GM19438 (cell line): ENCODE data around the gene BDKRB1.

Experiments used
- ATAC-seq: cut with Tn5 transposase; IDR thresholded peaks from one replicate; pipeline ENCODE4 v1.9.1; 2021; ENCODE audit warnings: low read depth; ENCODE audit not compliant: unreplicated experiment

Gene BDKRB1

GRCh38 chr14:96255501-96256366 lies at the start of gene BDKRB1:
Gene BDKRB1 (plus strand): TSS chr14:96256210. CDS start chr14:96263683, 7,473 bp downstream.
- ATAC-seq: no peak

- ATAC-seq: no peak
Observed at GRCh38 chr14:96206461-96206860, 49.5 kb upstream of the BDKRB1 start.

GRCh38 chr14:96207686-96208085 lies 48.3 kb upstream of the BDKRB1 start:
- no peak for ATAC-seq

- ATAC-seq: no peak
Observed at GRCh38 chr14:96208739-96209138, 47.3 kb upstream of the BDKRB1 start.

GRCh38 chr14:96212140-96212539 lies 43.9 kb upstream of the BDKRB1 start:
- ATAC-seq: no peak

DNA sequence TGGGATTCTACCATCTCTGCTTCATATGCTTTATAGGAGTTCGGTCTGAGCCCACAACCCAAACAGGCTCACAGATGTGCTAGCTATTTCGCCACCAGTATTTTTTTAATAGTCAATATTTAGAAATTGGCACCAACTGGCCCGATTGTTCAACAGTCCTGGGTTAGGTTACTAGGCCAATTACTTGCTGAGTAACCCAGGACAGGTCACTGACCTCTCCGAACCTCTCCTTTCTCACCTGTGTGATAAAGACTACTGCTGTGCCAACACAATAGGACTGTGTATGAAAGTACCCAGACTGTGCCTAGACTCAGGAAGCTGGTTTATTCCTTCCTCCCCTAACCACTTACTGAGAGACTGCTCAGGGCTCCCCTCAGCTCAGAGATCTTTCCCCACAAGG lies 43.1 kb upstream of the BDKRB1 start:
- ATAC-seq: no peak

DNA sequence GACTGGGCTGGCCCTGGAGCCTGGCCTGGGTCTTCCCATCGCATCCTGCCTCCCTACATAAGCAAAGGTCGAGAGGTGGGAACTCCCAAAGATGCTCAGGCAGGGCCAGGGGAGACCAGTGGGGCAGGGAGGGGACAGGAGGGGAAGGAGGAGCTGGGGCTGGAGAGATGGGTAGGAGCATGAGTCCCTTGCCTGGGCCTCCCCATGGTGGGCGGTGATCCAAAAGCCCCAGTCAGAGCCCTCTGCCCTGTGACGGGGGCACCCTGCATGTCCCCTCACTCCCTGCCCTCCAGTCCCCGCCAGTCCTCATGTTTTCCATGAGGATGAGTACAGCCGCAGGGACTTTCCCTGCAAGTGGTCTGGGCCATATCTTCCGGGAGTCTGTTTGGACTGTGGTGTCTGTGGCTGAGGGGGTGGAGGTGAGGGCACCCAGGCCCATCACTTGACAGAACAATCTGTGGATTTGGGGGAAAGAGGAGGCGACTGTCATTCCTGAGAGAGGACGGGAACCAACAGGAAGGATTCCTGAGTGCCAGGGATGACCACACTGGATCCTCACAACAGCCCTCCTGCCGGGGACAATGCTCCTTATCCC lies 42.0 kb upstream of the BDKRB1 start:
- ATAC-seq: no peak

DNA sequence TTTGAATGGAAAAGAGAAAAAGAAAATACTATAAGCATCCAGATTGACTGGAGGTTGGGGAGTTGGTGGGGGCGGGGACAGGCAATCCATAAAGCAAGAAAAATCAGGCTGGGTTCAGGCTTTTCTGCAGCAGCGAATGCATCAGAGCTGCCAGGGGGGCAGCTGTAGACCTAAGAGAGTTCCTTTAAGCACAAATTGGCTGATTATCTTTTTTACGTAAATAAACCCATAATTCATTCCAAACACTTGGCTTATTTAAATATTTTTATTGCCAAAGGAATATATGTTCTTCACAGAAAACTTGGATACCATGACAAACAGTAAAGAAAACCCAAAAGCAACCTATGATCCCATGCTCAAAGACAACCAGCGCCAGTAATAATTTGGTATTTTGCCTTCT lies 41.2 kb upstream of the BDKRB1 start:
- no peak for ATAC-seq

- ATAC-seq: no peak
Observed at GRCh38 chr14:96215452-96216244, 40.4 kb upstream of the BDKRB1 start.

DNA sequence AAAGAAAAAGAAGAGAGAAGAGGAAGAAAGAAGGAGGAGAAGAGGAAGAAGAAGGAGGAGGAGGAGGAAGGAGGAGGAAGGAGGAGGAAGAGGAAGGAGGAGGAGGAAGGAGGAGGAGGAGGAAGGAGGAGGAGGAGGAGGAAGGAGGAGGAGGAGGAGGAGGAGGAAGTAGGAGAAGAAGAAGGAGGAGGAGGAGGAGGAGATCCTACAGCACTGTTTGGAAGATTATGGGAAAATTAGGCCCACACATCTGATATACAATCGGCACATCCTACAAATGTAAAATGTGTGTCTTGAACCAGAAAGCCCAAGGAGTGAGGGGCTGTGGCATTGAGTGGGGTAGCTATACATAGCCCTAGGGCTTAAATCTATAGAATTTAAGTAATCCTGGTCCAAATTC lies 39.4 kb upstream of the BDKRB1 start:
- ATAC-seq: no peak

- no peak for ATAC-seq
Observed at GRCh38 chr14:96217376-96217913, 38.6 kb upstream of the BDKRB1 start.

GRCh38 chr14:96221109-96221650 lies 34.8 kb upstream of the BDKRB1 start:
- no peak for ATAC-seq

DNA sequence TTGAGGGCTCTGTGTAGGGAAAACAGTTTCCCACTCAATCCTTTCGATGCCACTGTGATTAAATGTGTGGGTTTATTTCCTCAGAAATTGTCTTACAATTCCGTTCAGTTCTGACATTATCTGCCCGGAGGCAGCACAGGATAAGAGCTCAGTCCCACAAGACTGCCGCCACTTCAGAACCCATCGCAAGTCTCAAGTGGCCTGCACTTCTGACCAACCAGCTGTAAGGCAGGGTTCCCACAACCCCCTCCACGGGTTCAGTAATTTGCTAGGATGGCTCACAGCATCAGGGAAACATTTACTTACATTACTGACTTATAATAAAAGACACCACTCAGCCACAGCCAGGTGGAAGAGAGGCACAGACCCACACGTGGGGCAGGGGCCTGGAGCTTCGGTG lies 34.2 kb upstream of the BDKRB1 start:
- ATAC-seq: no peak

DNA sequence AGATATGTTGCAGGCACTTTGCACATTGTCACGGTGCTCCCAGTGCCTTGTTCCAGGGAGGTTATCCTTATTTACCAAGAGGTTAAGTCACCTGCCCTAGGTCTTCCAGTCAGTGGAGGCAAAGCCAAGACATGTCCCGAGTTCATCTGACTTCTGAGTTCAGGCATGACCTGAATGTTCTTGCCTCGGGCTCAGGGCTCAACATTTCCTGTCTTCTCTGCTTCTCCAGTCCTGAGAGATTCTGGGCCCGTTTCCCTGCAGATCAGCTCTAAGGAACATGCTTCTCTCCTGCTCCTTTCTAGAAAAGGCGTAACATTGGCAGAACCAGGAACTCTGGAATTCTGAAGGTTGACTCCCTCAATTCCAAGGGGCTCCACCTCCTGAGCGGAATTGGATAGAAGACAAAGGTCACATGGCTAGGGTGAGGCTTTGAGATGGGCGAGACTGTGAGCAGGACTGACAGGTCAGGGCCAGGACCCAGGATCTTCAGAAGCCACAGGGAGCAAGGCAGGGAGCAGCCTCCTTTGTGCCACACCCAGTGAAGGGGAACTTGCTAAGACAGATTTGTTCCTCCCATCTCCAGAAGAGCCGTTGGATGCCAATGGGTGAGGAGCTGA lies 31.4 kb upstream of the BDKRB1 start:
- no peak for ATAC-seq

- no peak for ATAC-seq
Observed at GRCh38 chr14:96225213-96225612, 30.8 kb upstream of the BDKRB1 start.

DNA sequence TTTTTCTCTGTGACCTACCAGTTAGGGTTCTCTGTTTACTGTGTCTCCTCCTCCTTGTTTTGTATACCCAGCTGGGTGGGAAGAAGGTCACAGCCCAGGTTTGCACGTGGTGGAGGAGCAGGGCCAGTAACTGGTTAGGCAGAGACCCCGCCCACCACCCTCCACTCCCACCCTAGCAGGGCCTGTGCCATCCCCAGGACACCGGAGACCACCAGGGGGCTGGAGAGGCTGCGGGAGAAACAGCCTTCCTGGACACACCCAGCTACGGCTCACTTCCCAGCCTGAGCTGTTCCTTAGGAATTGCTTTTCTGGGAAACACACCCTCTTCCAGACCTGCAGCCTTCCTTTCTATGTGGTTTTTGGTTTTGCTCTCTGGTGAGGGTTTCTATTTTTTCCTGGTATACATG lies 30.3 kb upstream of the BDKRB1 start:
- ATAC-seq: no peak

GRCh38 chr14:96227428-96227827 lies 28.6 kb upstream of the BDKRB1 start:
- no peak for ATAC-seq

DNA sequence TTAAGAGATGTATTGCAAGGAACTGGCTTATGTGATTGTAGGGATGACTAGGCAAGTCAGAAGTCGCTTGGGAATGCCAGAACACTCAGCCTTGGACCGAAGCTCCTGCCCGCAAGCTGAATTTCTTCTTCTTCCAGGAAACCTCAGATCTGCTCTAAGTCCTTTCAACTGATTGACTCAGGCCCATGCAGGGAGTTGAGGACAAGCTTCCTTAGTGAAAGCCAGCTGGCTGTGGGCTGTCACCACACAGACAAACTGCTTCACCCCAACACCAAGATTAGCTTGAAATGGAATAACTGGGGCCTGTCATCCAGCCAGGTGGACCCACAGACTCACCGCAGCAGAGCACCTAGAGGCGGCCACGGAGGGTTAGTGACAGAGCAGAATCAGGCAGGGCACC lies 26.7 kb upstream of the BDKRB1 start:
- ATAC-seq: no peak

- ATAC-seq: no peak
Observed at GRCh38 chr14:96231056-96231455, 25.0 kb upstream of the BDKRB1 start.

DNA sequence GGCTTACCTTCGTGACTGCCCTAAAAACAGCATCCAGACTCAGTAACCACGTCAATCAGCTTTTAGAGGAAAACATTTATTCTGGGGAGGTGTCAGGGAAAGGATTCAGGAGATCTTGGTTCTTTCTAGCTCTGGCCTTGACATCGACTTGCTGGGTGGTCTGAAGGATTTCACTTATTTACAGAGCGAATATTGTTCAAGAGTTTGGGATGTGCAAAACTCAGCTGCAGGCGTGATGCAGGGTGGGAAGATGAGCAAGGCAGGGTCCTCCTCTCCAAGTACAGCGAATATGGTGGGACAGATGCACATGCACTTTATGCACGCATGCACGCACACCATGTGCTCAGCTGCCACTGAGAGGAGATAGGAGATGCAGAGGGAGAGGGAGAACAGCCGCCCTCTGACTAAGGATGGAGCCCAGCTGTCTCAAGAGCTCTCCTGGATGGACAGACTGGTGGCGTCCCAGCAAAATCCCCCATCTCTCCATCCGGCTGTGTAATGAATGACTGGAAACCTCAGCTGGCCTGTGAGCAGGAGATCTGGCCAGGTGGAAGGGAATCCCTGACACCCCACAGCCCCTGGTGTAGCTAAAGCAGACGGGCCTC lies 24.4 kb upstream of the BDKRB1 start:
- ATAC-seq: no peak
